Right cardiac atrium (tissue), 5 donors: ENCODE measurements around the gene CYTH1. TPM values are rescaled to one million over a fixed set of nuclear protein-coding genes. Genes with fewer than 3 reads are reported as not detected.

Source experiments
- ATAC-seq, 2 donors: fragments of 200-7000 bp; cut with Tn5 transposase; one replicate each; pipeline versions ENCODE4 v1.8.0 to v1.9.1; 2020; ENCODE audit warnings: moderate library complexity in 2 of 2, mild to moderate bottlenecking in 1 of 2
- DNase-seq, 3 donors: peaks; one replicate each; pipeline ENCODE4 v3.0.0-alpha.2; 2020
- H3K27ac ChIP-seq: one replicate; pipeline ENCODE4 v1.5.1; 2013; ENCODE audit warnings: mild to moderate bottlenecking, low read length, control low read depth, moderate library complexity
- H3K27me3 ChIP-seq: one replicate; pipeline ENCODE4 v1.6.1; 2013; ENCODE audit not compliant: control insufficient read depth, insufficient read depth
- H3K4me1 ChIP-seq: one replicate; pipeline ENCODE4 v1.6.1; 2013; ENCODE audit warnings: low read length; ENCODE audit not compliant: control insufficient read depth, insufficient read depth
- H3K4me3 ChIP-seq: one replicate; pipeline ENCODE4 v1.5.1; 2013; ENCODE audit warnings: low read length, control low read depth
- H3K9me3 ChIP-seq: one replicate; pipeline ENCODE4 v1.6.1; 2013; ENCODE audit warnings: low read length; ENCODE audit not compliant: control insufficient read depth
- WGBS: extraction: QIAGEN DNeasy Blood & Tissue Kit; methylation state at CpG from one replicate; pipeline ENCODE4 v1.1.7; 2013; 5-methylcytosine and 5-hydroxymethylcytosine counted together
- intact Hi-C, 4 donors: fragments of 100-400 bp; cut with DNase I; formaldehyde crosslinking; loops; one replicate each; pipeline versions ENCODE4 v1.11.0 to v1.14.0; 2022 to 2023
- polyA plus RNA-seq: library from polyadenylated mRNA; stranded (reverse); fragments of 200-250 nt; gene quantifications from one replicate; pipeline ENCODE4 v1.2.3, GENCODE V29; 2013
- total RNA-seq, 4 donors: library from RNA; stranded (reverse); fragmentation: NEBNext Ultra II Directional; extraction: Animal tissue kit (Norgen Biotek cat#: 25700); gene quantifications; one replicate each; pipeline ENCODE4 v1.2.1, GENCODE V29; 2021
- donor health status: healthy with polysubstance abuse.
- donor health status: DM: no; HTN: yes; CAD: no.
- donor health status: DM: no; HTN: no; CAD: no.
- donor health status: DM: no; HTN: yes; CAD: no; lungs with severe emphysema.
- donor health status: DM: yes; HTN: yes; CAD: no.

Gene CYTH1
- total and polyA plus RNA-seq, 5 donors: 22.5 to 39.1 (median 36.0) TPM

GRCh38 chr17:78683408-78683961, 98.6 kb downstream of the CYTH1 start:
- Histone ChIP-seq H3K9me3 (no peaks in the 10 kb centered on the region), H3K27ac (no peak overlapping the region), H3K27me3 (no peaks in the 10 kb centered on the region), H3K4me3 (no peak overlapping the region), H3K4me1 (peaks cover 3% of the 10 kb centered on the region)
- DNase-seq (no peak), ATAC-seq (no peak)
- WGBS: 95% methylated on average over 5 of the region's 5 CpGs
- intact Hi-C loops: no loop called here

DNA sequence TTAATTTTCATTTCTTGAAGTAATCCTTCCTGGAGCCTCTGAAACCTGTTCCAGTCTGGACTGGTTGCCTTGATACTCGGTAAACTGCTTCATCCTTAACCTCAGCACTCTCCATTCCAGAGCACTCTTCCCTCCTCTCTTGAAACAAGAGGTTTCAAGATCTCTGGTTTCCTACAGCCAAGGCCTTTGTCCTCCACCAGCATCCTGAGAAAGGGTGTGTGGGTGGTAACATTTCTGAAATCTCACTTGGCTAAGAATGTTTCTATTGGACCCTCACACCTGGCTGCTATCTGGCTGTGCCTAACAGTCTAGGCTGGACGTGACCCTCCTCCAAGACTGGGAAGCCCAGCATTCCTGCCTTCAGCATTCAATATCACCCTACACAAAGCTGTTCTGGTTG, 99.7 kb downstream of the CYTH1 start:
- no peak overlapping the region for H3K4me3 ChIP-seq
- intact Hi-C loops: no loop called here
- H3K9me3 ChIP-seq: no peaks in the 10 kb centered on the region
- no peaks in the 10 kb centered on the region for H3K27me3 ChIP-seq
- WGBS: 85% methylated on average over 2 of the region's 2 CpGs
- DNase-seq (no peak), ATAC-seq (no peak)
- H3K27ac ChIP-seq: no peak overlapping the region
- peaks cover 3% of the 10 kb centered on the region for H3K4me1 ChIP-seq

DNA sequence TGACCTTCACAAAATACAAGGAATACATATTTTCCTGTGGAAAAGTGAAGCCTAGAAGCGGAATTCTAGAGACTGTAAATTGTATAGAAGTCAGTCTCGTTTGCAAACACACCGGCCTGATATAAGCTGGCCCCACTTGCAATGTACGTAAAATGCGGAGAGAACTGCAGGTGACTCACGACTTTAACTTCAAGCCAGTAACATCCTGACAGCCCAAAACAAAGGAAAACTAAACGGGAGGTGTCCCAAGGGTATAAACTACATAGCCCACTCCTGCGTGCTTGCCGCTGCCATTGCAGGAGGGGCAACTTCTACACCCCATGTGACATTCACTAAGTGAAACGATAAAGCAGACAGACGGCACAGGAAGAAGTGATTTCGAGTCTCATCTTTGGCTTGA, 101.6 kb downstream of the CYTH1 start:
- intact Hi-C loops: no loop called here
- Histone ChIP-seq H3K27me3 (no peaks in the 10 kb centered on the region), H3K4me1 (peaks cover 3% of the 10 kb centered on the region), H3K9me3 (no peaks in the 10 kb centered on the region), H3K27ac (no peak overlapping the region), H3K4me3 (no peak overlapping the region)
- WGBS: 74% methylated on average over 12 of the region's 12 CpGs
- DNase-seq (no peak), ATAC-seq (peak in 1 of 2 donors; percentile 33)

GRCh38 chr17:78679495-78680395, 102.3 kb downstream of the CYTH1 start:
- WGBS: 93% methylated on average over 24 of the region's 24 CpGs
- ATAC-seq (no peak), DNase-seq (no peak)
- no peak overlapping the region for H3K4me3 ChIP-seq
- H3K27ac ChIP-seq: no peak overlapping the region
- no peaks in the 10 kb centered on the region for H3K27me3 ChIP-seq
- H3K9me3 ChIP-seq: no peaks in the 10 kb centered on the region
- intact Hi-C loops: no loop called here
- H3K4me1 ChIP-seq: peaks cover 3% of the 10 kb centered on the region

GRCh38 chr17:78678711-78679110, 103.4 kb downstream of the CYTH1 start:
- Histone ChIP-seq H3K27ac (no peak overlapping the region), H3K4me1 (peaks cover 3% of the 10 kb centered on the region), H3K4me3 (no peak overlapping the region), H3K27me3 (no peaks in the 10 kb centered on the region), H3K9me3 (no peaks in the 10 kb centered on the region)
- 98% methylated on average over 6 of the region's 6 CpGs for WGBS
- DNase-seq: no peak
- no peak for ATAC-seq
- intact Hi-C loops: no loop called here

GRCh38 chr17:78678222-78678557, 103.9 kb downstream of the CYTH1 start:
- H3K4me3 ChIP-seq: no peak overlapping the region
- H3K4me1 ChIP-seq: peaks cover 3% of the 10 kb centered on the region
- 97% methylated on average over 11 of the region's 11 CpGs for WGBS
- no peak for ATAC-seq
- H3K9me3 ChIP-seq: no peaks in the 10 kb centered on the region
- H3K27me3 ChIP-seq: no peaks in the 10 kb centered on the region
- DNase-seq: no peak
- intact Hi-C loops: no loop called here
- H3K27ac ChIP-seq: no peak overlapping the region

- intact Hi-C loops: no loop called here
- Histone ChIP-seq H3K4me1 (peaks cover 3% of the 10 kb centered on the region), H3K9me3 (no peaks in the 10 kb centered on the region), H3K4me3 (no peak overlapping the region), H3K27ac (no peak overlapping the region), H3K27me3 (no peaks in the 10 kb centered on the region)
- peak in 1 of 2 donors; percentile 30 for ATAC-seq
- WGBS: 89% methylated on average over 25 of the region's 25 CpGs
- no peak for DNase-seq
Observed at GRCh38 chr17:78677303-78678221, 104.5 kb downstream of the CYTH1 start.

- no peaks in the 10 kb centered on the region for H3K27me3 ChIP-seq
- intact Hi-C loops: no loop called here
- no peaks in the 10 kb centered on the region for H3K9me3 ChIP-seq
- ATAC-seq (no peak), DNase-seq (no peak)
- 95% methylated on average over 26 of the region's 26 CpGs for WGBS
- no peak overlapping the region for H3K4me3 ChIP-seq
- peaks cover 3% of the 10 kb centered on the region for H3K4me1 ChIP-seq
- H3K27ac ChIP-seq: no peak overlapping the region
Observed at GRCh38 chr17:78676412-78677302, 105.4 kb downstream of the CYTH1 start.

GRCh38 chr17:78675836-78676235, 106.2 kb downstream of the CYTH1 start:
- 89% methylated on average over 15 of the region's 15 CpGs for WGBS
- no peak for ATAC-seq
- no peak for DNase-seq

GRCh38 chr17:78675316-78675616, 106.8 kb downstream of the CYTH1 start:
- DNase-seq (no peak), ATAC-seq (no peak)
- Histone ChIP-seq H3K4me3 (no peak overlapping the region), H3K27ac (no peak overlapping the region), H3K27me3 (no peaks in the 10 kb centered on the region), H3K4me1 (no peaks in the 10 kb centered on the region), H3K9me3 (no peaks in the 10 kb centered on the region)
- WGBS: 95% methylated on average over 17 of the region's 17 CpGs
- intact Hi-C loops: no loop called here

More at GRCh38 chr17:78675836-78676235, 106.2 kb downstream of the CYTH1 start:
- H3K27me3 ChIP-seq: no peaks in the 10 kb centered on the region
- intact Hi-C loops: no loop called here
- H3K27ac ChIP-seq: no peak overlapping the region
- no peaks in the 10 kb centered on the region for H3K9me3 ChIP-seq
- H3K4me3 ChIP-seq: no peak overlapping the region
- H3K4me1 ChIP-seq: no peaks in the 10 kb centered on the region
